ENCODE data around the gene RGL4. TPM values are rescaled to one million over a fixed set of nuclear protein-coding genes. Genes with fewer than 3 reads are reported as not detected.

RGL4 gene
- total and polyA plus RNA-seq, 2 of the 13 experiments (the other 11 are each of a cell fraction or from before 2014, with no cell fraction given): not detected

DNA sequence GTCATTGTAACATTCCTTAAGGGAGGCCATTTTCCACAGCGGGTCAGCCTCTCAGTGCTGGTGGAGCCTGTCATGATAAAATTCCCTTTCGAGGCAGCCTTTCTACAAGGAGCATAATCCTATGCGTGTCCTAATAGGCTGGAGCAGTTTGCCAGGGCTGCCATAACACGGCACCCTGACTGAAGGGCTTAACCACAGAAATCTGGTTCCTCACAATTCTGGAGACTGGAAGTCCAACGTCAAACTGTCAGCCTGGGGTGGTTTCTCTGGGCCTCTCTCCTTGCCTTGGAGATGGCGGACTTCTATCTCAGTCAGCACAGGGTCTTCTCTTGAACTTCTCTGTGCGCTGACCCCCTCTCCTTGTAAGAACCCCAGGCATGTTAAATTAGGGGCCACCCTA, 1.4 kb upstream of the RGL4 start:
- in situ Hi-C loops (cut with HindIII; ENCODE audit: extremely low pct_ligation_motif_present, low pct_unique_long_range_greater_than_20kb): no loop called here
- no TSS peak for BruUV-seq (replicated peaks)

DNA sequence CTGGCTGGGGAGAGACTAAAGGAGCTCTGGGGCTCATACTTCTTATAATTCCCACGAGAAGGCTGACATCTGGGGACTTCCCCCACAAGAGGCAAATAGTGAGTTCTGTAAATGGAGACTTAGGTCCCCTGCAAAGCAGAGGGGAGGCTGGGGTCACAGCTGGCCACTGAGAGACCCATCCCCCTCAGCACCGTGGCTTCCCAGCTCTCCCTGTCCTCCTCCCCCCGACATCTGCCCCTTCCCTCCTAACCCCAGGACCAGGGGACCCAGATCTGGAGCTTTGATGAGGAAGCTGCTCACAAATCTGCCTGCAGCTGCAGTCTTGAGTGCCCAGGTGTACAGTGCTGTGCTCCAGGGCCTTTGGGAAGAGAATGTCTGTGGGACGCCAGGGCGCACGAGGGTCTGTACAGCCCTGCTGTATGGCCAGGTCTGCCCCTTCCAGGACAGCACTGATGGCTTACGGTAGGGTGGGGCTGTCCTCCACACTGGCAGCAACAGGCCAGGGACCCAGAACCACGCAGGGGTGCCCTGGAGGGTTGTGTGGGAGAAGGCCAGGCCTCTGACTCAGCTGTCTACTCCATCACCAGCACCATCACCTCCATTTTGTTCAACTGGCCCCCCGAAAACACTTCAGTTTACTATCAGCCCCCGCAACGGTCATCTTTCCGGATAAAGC, 1.1 kb downstream of the RGL4 start:
- ATAC-seq: no peak
- 93% methylated on average over 8 of the region's 12 CpGs for WGBS (ENCODE audit: low lambda C conversion rate)
- POLR2A ChIA-PET: interaction anchor here (1.5 kb wide), 1 partner anchor 16 kb away, joined by 6 read pairs; no protein-coding TSS in a partner anchor
- CTCF ChIA-PET (ENCODE audit: low intra/inter-chr PET ratio, low total read pairs): no interaction called here
- intact Hi-C loops (cut with micrococcal nuclease; ENCODE audit: unreplicated experiment): no loop called here
- H3K9me3 ChIP-seq (ENCODE audit: low read length): no peaks in the 10 kb centered on the region
- no peak overlapping the region for H3K4me2 ChIP-seq (ENCODE audit: low read depth, low read length)
- TF ChIP-seq SCMH1 (CRISPR knock-in tag; IDR thresholded peaks at IDR 0.05; ENCODE audit: borderline replicate concordance) (no peak), ESRRA (CRISPR knock-in tag; IDR thresholded peaks at IDR 0.05; ENCODE audit: low read depth) (no peak), ZNF263 (CRISPR knock-in tag; IDR thresholded peaks at IDR 0.05) (no peak), MEIS2 (CRISPR knock-in tag; IDR thresholded peaks at IDR 0.05) (no peak), ZSCAN30 (CRISPR knock-in tag; IDR thresholded peaks at IDR 0.05) (no peak), FOXC1 (CRISPR knock-in tag; IDR thresholded peaks at IDR 0.05; ENCODE audit: borderline replicate concordance) (no peak), ZSCAN29 (CRISPR knock-in tag; conservative IDR thresholded peaks at IDR 0.05) (no peak), NFYC (CRISPR knock-in tag; IDR thresholded peaks at IDR 0.05) (no peak), CENPX (CRISPR knock-in tag; IDR thresholded peaks at IDR 0.05) (no peak), ZNF598 (CRISPR knock-in tag; IDR thresholded peaks at IDR 0.05; ENCODE audit: borderline replicate concordance) (no peak), CENPT (CRISPR knock-in tag; IDR thresholded peaks at IDR 0.05; ENCODE audit: low read depth) (no peak), YY1 (IDR thresholded peaks at IDR 0.05; ENCODE audit: insufficient read depth, insufficient replicate concordance, low read depth, low read length) (no peak), ZNF34 (CRISPR knock-in tag; IDR thresholded peaks at IDR 0.05; ENCODE audit: borderline replicate concordance) (no peak)
- TF ChIP-seq, protein P1, sequence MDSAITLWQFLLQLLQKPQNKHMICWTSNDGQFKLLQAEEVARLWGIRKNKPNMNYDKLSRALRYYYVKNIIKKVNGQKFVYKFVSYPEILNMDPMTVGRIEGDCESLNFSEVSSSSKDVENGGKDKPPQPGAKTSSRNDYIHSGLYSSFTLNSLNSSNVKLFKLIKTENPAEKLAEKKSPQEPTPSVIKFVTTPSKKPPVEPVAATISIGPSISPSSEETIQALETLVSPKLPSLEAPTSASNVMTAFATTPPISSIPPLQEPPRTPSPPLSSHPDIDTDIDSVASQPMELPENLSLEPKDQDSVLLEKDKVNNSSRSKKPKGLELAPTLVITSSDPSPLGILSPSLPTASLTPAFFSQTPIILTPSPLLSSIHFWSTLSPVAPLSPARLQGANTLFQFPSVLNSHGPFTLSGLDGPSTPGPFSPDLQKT (CRISPR knock-in tag; IDR thresholded peaks at IDR 0.05; ENCODE audit: borderline replicate concordance): no peak
- no peak overlapping the region for H3K27ac ChIP-seq (ENCODE audit: extremely low read length, insufficient read depth, low read length)
- no TSS peak for BruUV-seq (replicated peaks)
- in situ Hi-C loops (cut with HindIII; ENCODE audit: extremely low pct_ligation_motif_present, low pct_unique_long_range_greater_than_20kb): no loop called here
- no peak overlapping the region for H2AFZ ChIP-seq (ENCODE audit: low read length)
- no peaks in the 10 kb centered on the region for H3K79me2 ChIP-seq (ENCODE audit: insufficient read depth, low read length)
- H3K4me3 ChIP-seq (replicated peaks in 1 of 3; ENCODE audit: insufficient read depth in 1 of 3, low read depth in 2 of 3, low read length in 3 of 3): no peak overlapping the region
- peaks cover 18 to 44% of the 10 kb centered on the region in 2 experiments; a peak in 4 of 5 replicates for H3K36me3 ChIP-seq (replicated peaks in 1 of 2; ENCODE audit: control insufficient read depth in 1 of 2, insufficient read depth in 2 of 2, low read length in 2 of 2)
- no peak for FAIRE-seq
- H3K4me1 ChIP-seq (ENCODE audit: insufficient read depth, low read length): no peaks in the 10 kb centered on the region
- no peaks in the 10 kb centered on the region for H3K27me3 ChIP-seq (ENCODE audit: control insufficient read depth in 1 of 2, insufficient read depth in 2 of 2, low read length in 2 of 2)
- DNase-seq (ENCODE audit: low spot score): no peak
- H4K20me1 ChIP-seq (ENCODE audit: insufficient read depth, low read length): peaks cover 6% of the 10 kb centered on the region; the same call in 1 of the 2 replicates
- no peak overlapping the region for H3K9ac ChIP-seq (ENCODE audit: insufficient read depth, low read depth, low read length)

More for the DNA sequence above, 1.4 kb upstream of the RGL4 start:
- no peak overlapping the region for H3K9ac ChIP-seq (ENCODE audit: insufficient read depth, low read depth, low read length)
- H4K20me1 ChIP-seq (ENCODE audit: insufficient read depth, low read length): peaks cover 6% of the 10 kb centered on the region; the same call in 1 of the 2 replicates
- CTCF ChIA-PET (ENCODE audit: low intra/inter-chr PET ratio, low total read pairs): no interaction called here
- FAIRE-seq (no peak), ATAC-seq (no peak), DNase-seq (ENCODE audit: low spot score) (no peak)
- H2AFZ ChIP-seq (ENCODE audit: low read length): no peak overlapping the region
- H3K27me3 ChIP-seq (ENCODE audit: control insufficient read depth in 1 of 2, insufficient read depth in 2 of 2, low read length in 2 of 2): no peaks in the 10 kb centered on the region
- no peak for TF ChIP-seq NONO (IDR thresholded peaks at IDR 0.05)
- no peak for TF ChIP-seq NONO (CRISPR knock-in tag; conservative IDR thresholded peaks at IDR 0.05)
- POLR2A ChIA-PET: interaction anchor here (1.2 kb wide), 1 partner anchor 28 kb away, joined by 3 read pairs; no protein-coding TSS in a partner anchor
- no peak overlapping the region for H3K4me2 ChIP-seq (ENCODE audit: low read depth, low read length)
- peaks cover 12 to 27% of the 10 kb centered on the region in 2 experiments; a peak in 4 of 5 replicates for H3K36me3 ChIP-seq (replicated peaks in 1 of 2; ENCODE audit: control insufficient read depth in 1 of 2, insufficient read depth in 2 of 2, low read length in 2 of 2)
- intact Hi-C loops (cut with micrococcal nuclease; ENCODE audit: unreplicated experiment): no loop called here
- 91% methylated on average over 5 of the region's 7 CpGs for WGBS (ENCODE audit: low lambda C conversion rate)
- no peak overlapping the region for H3K4me3 ChIP-seq (replicated peaks in 1 of 3; ENCODE audit: insufficient read depth in 1 of 3, low read depth in 2 of 3, low read length in 3 of 3)
- peaks cover 12% of the 10 kb centered on the region for H3K4me1 ChIP-seq (ENCODE audit: insufficient read depth, low read length)
- H3K27ac ChIP-seq (ENCODE audit: extremely low read length, insufficient read depth, low read length): no peak overlapping the region
- no peaks in the 10 kb centered on the region for H3K79me2 ChIP-seq (ENCODE audit: insufficient read depth, low read length)
- no peaks in the 10 kb centered on the region for H3K9me3 ChIP-seq (ENCODE audit: low read length)
